Fibroblast of skin of right quadriceps (primary cell): ENCODE measurements around the gene FBXO34.
A peak's percentile ranks its signal among the peaks of the same experiment; 100 is the strongest.
"Not testable (repeated sequence)": the region's sequence is repeated elsewhere in the genome, so short reads cannot be mapped to it uniquely, and the experiment has no call there.

Experiments used
- DNase-seq: peaks from one replicate; pipeline ENCODE4 v3.0.0-alpha.2; 2013

Gene FBXO34

DNA sequence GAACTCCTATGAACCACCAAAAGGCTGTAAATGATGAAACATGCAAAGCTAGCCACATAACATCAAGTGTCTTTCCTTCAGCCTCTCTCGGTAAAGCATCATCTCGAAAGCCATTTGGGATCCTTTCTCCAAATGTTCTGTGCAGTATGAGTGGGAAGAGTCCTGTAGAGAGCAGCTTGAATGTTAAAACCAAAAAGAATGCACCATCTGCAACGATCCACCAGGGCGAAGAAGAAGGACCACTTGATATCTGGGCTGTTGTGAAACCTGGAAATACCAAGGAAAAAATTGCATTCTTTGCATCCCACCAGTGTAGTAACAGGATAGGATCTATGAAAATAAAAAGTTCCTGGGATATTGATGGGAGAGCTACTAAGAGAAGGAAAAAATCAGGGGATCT, 79.2 kb downstream of the FBXO34 start:
- DNase-seq, result no peak

DNA sequence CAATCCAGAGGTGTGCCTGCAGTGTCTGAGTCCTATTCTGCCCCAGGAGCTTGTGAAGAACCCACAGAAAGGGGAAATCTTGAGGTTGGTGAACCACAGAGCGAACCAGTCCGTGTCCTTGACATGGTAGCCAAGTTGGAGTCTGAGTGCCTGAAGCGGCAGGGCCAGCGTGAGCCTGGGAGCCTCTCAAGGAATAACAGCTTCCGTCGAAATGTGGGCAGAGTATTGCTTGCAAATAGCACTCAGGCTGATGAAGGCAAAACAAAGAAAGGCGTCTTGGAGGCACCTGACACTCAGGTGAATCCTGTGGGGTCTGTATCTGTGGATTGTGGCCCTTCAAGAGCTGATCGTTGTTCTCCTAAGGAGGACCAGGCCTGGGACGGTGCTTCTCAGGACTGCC, 79.9 kb downstream of the FBXO34 start:
- DNase-seq, result no peak

DNA sequence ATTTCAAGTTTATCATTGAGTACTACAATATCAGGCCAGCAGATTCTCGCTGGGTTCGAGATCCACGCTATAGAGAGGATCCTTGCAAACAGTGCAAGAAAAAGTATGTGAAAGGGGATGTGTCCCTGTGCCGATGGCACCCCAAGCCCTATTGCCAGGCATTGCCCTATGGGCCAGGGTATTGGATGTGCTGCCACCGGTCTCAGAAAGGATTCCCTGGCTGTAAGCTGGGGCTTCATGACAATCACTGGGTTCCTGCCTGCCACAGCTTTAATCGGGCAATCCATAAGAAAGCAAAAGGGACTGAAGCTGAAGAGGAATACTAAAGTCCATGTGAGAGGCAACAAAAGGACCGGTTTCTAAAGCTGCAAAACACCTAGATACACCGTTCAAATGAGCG, 81.0 kb downstream of the FBXO34 start:
- no peak for DNase-seq

DNA sequence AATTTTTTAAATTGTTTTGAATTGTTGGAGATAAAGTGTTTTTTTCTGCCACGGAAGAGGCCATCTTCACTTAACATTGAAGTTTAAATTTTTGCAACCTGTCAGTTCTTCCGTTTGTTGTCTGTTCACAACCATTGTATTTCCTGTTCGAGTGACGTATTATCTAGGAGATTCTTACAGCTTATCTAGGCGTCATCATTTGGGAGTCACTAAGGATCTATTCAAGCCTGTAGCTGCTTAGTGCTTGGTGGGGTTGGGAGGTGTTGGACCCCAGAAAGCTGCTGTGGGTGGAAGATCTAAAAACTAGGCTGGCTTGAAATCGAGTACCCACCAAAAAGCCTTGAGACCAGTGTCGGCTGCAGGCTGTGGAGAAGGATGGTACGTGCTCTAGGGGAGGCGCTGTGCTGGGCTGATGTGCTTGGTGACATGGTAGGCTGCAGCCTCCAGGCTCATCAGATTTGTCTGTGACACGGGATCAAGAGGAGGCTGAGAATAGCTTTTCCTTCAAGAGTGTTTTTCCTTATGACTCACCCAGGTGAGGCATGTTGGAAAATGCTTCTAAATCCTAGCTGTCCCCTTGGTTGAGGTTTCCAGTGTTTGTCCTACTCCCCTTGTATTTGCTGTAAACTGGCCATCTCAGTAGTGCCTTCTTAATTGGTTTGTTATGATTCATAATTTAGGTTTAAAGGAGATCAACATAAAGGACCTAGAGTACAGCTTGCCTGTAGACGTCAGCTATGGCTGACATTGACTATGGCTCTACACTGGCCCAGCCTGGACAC, 82.7 kb downstream of the FBXO34 start:
- no peak for DNase-seq

DNA sequence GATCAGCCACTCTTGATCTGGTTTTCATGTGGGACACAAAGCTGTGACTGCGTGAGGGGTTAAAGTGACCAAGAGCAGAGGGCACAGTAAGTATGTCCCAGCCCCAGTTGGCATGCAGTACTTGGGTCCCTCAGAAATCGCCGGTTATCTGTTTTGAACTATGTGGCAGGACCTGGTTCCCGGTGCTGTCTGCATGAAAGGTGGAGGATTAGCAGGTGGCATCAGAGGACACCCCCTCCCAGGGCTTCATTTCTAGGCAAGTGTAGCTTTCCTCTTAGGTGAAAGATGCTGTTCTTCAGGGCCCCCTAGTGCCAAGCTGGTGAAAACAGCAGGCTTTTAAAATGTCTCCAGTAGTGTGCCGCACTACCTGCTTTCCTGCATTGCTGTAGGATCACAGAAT, 83.3 kb downstream of the FBXO34 start:
- DNase-seq, result peak; percentile 39

DNA sequence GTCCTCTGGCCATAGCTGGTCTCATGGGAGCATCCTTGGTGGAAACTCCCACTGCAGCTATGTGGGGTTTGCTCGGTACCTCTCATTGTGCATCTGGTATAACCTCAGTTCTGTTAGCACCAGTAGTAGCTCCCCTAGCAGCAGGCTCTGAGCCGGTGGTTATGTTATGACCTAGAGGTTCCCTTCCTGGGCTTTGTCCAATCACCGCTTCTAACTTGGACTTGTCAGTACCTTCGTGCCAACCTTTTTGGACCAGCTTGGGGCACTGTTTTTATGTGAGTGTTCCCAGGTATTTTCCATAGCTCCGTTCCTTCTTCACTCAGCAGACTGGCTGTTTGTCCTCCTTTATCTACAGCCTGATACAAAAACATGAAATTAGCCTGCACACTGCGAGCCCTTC, 84.7 kb downstream of the FBXO34 start:
- no peak for DNase-seq

DNA sequence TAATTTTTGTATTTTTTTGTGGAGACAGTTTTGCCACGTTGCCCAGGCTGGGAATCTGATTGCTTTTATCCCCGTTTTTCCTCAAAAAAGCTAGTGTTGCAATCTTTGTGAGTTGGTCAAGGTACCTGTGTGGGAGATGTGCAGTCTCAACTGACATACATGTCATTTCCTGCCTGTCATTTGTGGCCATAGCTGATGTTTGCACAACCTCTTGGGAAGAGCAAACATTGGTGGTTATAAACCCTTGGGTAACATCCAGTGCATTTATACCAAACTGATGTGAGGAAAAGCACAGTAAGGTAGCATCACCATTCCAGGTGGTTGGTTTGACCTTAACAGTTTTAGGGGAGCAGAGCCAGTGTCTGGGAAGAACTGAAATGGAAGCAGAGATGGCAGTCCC, 85.7 kb downstream of the FBXO34 start:
- DNase-seq, result no peak

DNA sequence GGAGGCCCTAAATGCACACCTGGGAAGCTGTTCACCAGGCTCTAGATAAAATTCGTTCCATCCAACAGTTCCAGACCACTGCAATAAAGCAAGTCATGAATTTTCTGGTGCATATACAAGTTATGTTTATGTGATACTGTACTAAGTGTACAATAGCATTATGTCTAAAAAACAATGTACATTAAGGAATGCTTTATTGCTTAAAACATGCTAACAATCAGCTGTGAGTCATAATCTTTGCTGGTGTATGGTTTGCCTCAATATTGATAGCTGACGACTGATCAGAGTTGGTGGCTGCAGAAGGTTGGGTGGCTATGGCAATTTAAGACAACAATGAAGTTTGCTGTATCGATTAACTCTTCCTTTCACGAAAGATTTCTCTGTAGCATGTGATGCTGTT, 88.1 kb downstream of the FBXO34 start:
- no peak for DNase-seq

DNA sequence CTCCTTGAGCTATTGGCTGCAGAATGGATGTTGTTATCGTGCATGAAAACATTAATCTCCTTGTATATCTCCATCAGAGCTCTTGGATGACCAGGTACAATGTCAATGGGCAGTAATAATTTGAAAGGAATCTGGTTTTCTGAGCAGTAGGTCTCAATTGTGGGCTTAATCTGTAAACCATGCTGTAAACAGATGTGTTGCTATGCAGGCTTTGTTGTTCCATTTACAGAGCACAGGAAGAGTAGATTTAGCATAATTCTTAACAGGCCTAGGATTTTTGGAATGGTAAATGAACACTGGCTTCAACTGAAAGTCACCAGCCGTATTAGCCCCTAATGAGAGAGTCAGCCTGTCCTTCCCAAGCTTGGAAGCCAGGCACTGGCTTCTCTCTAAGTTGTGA, 90.0 kb downstream of the FBXO34 start:
- DNase-seq, result no peak

DNA sequence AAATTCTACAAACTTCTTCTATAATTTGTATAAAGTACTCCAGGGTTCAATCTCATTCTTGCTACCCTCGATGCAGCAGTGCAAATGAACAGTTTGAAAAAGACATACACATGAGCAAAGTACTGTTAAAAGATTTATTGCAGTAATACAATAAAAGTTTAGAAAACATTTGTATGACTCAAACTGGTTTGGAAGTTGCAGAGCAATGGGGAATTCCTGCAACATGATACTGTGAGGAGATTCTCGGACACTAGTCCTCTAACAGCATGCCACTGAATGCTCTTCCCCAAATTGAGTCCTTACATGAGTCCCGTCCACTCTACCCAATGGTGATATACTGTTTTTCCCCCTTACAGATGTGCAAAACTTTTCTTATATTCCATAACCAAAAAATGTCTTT, 95.0 kb downstream of the FBXO34 start:
- peak; percentile 67 for DNase-seq

DNA sequence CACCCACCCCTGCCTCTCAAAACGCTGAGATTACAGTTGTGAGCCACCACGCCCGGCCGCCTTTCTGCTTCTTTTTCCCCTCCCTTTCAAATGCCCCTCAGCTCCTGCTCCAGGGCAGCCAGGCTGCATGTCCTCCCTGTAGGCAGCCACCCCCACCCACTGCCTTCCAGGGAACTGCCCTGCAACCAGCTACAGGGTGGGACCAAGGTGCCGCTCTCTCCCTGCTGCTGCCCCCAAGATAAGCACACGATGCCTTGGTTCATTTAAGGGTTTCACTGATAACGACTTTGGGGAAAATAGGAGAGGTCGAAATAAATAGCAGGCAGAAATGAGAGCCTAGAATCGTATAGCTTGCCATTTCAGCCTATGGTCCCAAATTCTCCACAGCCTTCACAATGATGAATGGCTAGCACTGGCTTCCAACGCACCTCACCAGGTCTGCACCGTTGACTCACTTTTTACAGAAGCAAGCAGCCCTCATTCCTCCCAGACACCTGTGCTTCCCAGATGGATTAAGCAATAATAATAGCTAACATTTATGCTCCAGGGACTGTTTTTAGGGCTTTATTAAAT, 99.7 kb downstream of the FBXO34 start:
- no peak for DNase-seq

DNA sequence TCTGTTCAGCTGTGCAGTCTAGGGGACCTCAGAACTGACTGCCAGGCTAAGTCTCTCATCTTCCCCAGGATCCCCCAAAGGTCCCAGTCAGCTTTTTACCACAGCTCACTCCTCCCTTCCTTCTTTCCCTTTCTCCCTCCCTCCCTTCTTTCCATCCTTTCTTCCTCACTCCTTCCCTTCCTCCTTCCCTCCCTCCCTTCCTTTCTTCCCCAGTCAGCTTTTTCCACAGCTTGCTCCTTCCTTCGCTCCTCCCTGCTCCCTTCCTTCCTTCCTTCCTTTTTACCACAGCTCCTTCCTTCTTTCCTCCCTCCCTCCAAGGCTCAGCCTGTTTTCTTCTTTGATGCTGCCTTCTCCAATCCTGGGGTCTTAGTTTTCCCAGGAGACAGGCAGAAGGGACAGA, 101.2 kb downstream of the FBXO34 start:
- DNase-seq, result no peak

DNA sequence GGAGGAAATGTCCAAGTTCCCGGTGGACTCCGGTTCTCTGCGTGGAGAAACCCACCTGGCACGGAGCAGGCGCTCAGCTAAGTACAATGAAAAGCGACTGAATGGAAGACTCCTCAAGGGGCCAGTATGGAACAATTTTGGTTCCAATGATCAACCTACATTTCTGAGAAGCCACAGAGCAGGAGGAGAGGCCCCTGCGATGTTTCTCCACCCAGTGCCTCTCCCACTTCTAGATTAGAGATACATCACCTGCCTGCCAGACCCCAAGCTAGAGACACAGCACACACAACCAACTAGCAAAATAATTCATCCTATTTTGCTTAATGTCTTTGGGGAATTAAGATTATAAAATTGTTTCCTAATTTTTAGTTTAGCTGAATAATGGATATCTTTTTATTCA, 101.6 kb downstream of the FBXO34 start:
- DNase-seq, result no peak

DNA sequence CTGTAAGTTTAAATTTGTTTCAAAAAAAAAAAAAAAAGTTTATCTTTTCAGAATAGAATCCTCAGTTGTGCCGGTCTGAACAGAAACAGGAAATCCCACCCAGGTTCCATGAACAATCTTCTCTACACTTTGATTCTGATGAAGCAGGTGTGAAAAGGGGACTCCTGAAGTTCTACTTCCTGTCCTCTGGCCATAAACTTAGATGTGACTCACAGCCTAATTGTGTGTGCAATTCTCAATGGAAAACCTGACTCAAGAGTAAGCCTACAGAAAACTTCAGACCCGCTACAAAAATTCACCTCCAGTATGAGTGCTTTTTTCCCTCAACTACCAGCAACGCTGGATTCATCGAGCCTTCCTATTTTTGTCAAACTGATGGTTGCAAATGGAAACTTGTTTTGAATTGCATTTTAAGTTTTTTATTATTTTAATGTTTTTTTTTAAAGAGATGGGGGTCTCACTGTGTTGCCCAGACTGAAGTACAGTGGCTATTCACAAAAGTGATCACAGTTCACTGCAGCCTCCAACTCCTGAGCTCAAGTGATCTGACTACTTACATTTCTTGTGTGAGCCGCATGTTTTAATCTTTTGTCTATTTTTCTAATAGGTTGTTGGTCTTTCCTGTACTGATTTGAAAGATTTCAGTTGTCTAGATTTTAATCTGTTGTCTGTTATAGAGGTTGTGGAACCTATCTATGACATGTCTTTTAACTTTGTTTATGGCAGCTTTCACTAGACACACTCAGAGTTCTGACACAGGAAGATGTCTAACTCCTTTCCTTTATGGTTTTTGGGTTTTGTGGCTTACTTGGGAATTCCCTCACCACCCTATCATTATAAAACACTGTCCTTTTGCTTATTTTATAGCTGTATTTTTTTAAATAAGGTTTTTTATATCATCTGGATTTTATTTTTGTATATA, 102.8 kb downstream of the FBXO34 start:
- DNase-seq, result peak; percentile 37

DNA sequence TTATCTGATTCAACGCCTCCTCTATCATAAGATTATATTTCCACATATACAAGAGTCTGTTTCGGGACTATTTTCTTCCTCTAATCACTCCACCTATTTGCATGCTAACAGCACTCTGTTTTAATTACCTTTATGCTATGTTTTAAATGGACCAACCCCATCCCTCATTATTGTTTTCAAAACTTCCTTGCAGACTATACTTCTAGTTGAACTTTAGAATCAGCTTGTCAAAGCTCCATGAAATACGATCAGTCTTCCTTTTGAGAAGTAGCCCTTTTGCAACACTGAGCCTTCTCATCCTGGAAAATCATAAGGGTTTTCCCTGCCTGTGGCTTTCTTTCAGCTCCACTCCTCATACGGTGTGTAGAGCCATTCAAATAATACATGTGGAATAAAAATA, 103.5 kb downstream of the FBXO34 start:
- no peak for DNase-seq

DNA sequence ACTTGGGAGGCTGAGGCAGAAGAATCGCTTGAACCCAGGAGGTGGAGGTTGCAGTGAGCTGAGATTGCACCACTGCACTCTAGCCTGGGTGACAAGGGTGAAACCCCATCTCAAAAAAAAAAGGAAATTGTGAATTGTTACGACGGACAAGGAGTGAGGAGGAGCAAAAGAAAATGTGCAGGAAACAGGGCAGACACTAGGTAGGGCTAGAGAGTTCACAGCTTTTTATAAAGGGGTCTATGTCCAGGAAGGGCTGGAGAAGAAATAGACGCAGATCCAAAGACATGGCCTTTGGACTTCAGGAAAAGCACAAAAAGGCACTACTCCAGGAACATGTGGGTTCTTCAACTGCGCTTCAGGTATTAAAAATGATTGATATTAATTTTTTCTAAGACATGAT, 106.0 kb downstream of the FBXO34 start:
- no peak for DNase-seq

DNA sequence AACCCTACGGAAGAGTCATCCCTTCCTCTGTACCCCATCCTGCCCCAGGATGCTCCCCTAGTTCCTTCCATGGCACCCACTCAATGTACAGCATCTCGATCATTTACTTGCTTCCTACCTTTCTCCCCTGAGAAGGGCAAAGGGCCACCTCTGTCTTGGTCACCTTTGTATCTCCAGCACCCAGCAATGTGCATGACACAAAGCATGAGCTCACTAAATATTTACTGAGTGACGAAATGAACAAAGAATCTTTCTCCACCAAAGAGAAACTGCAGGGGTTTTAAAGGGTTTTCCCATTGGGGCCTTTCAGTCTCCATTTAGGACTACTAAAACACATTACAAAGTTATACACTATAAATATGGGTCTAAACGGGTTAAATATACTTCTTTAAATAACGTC, 109.8 kb downstream of the FBXO34 start:
- DNase-seq, result no peak

DNA sequence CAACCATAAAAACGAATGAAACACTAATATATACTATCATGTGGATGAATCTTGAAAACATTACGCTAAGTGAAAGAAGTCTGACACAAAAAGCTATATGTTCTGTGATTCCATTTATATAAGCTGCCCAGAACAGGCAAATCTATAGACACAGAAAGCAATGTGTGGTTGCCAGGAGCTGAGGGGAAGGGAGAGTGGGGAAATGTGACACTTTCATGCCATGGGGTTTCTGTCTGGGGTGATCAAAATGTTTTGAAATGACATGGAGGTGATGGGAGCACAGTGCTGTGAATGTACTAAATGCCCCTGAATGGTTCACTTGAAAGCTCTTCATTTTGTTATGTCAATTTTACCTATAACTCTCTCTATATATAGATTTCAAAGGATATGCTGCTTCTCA, 110.3 kb downstream of the FBXO34 start:
- DNase-seq, result no peak

DNA sequence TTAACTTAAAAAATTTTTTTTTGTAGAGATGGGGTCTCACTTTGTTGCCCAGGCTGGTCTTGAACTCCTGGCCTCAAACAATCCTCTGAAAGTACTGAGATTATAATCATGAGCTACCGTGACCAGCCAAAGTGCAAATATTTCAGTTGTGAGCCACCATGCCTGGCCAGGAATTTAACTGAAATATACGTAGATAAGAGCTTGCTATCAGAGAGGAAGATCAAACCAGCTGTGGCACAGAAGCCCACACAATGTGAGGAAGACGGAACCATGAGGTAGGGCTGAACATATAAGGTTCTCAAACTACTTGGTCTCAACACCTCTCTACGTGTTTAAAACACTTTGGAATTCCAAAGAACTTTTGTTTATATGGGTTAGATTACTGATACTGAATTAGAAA, 111.3 kb downstream of the FBXO34 start:
- no peak for DNase-seq

DNA sequence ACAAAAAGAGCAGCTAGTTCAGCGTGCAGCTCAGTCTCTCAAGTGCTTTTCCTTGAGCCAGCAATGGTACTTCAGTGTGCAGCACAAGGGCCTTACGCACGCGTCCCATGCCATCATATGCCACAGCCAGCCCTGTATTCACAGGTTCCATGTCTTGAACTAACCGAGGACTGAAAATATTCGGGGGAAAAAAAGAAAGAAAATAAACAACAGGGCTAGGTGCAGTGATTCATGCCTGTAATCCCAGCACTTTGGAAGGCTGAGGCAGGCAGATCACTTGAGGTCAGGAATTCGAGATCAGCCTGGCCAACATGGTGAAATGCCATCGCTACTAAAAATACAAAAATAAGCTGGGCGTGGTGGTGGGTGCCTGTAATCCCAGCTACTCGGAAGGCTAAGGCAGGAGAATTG, 111.8 kb downstream of the FBXO34 start:
- not testable (repeated sequence) for DNase-seq

DNA sequence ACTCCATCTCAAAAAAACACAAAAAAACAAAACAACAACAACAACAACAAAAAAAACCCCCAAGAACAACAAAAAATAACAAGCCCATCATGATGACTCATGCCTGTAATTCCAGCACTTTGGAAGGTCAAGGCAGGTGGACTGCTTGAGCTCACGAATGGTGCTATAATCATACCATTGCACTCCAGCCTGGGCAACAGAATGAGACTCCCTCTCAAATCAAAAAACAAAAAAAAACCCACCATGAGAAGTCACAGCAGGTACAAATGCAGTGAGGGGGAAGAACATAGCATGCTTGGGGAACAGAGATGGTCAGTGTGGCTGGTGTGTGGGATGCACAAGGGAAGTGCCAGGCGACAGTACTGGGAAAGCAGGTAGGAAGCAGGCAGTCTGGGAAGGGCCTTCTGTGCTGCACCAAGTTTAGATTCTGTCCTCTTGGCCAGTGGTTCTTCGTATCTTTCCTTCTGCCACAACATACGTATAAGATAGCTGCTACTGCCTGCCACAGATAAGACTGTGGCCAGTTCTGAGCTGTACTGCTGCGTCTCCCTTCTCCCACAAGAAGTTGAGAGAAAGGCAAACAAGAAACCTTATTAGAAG, 112.4 kb downstream of the FBXO34 start:
- DNase-seq, result no peak

DNA sequence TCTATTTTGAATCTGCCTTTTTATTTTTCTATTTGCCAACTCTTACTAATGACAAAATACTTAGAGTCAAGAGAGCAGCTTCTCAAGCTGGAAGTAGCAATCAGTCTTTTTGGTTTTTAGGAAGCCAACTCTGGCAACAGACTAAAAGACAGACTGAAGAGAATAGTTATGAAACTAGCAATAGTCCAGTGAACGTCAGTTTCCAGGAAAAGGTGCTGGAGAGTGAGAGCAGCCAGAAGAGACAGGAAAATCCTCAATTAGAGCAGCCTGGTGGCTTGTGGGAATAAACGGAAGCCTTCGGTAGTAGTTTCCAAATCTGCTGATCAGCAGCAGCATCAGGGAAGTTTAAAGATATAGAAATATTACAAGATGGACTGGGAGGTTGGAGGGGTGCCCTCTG, 113.3 kb downstream of the FBXO34 start:
- no peak for DNase-seq

DNA sequence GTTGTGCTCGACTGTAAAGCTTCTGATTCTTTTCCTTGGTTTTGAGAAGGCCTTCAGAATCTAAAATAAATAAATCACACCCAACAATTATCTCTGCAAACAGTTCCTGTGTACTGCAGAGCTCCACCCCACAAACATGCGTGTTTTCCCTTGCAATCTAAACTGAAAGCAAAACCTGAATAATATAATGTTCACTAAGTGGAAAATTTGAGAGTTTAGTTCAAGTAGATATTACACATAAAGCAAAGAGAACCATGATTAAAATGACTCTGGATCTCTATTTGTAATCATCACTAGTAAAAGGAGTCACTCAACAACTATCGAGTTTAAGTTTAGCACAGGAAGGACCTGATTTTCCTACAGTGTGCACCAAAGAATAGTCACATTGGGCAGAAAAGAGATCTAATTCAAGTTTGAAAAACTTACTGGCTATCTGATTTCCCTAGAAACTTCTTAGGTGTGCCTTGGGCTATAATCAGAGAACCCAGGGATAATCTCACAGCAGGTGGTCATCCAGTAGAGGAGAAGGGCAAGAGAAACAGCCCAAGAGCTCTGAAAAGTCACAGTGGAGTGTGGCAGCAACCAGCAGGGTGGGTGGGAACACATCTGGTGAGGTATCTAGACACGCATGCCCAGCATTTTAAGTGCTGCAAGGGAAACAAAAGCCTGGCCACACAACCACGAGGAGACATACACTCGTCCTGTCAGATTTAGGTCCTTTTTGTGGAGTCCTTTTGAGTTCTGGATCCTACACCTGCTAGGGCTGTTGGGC, 115.0 kb downstream of the FBXO34 start:
- DNase-seq, result no peak
